ENCODE measurements around the gene NTMT1.

- TF ChIP-seq YY1 (IDR thresholded peaks at IDR 0.05; ENCODE audit: insufficient read depth, insufficient read length) (no peak), ZNF274 (IDR thresholded peaks at IDR 0.05; ENCODE audit: low read depth, low read length) (no peak), SUZ12 (IDR thresholded peaks at IDR 0.05; ENCODE audit: extremely low read depth, insufficient read depth, insufficient read length) (no peak)
Measured at GRCh38 chr9:129637102-129637501, 11.1 kb downstream of the NTMT1 start.
